ENCODE data around the gene EXOC3L4. TPM values are rescaled to one million over a fixed set of nuclear protein-coding genes. Genes with fewer than 3 reads are reported as not detected.

Gene EXOC3L4
- total RNA-seq, 3 donors from 2014 or later, result 16.7 to 29.1 (median 26.1) TPM

DNA sequence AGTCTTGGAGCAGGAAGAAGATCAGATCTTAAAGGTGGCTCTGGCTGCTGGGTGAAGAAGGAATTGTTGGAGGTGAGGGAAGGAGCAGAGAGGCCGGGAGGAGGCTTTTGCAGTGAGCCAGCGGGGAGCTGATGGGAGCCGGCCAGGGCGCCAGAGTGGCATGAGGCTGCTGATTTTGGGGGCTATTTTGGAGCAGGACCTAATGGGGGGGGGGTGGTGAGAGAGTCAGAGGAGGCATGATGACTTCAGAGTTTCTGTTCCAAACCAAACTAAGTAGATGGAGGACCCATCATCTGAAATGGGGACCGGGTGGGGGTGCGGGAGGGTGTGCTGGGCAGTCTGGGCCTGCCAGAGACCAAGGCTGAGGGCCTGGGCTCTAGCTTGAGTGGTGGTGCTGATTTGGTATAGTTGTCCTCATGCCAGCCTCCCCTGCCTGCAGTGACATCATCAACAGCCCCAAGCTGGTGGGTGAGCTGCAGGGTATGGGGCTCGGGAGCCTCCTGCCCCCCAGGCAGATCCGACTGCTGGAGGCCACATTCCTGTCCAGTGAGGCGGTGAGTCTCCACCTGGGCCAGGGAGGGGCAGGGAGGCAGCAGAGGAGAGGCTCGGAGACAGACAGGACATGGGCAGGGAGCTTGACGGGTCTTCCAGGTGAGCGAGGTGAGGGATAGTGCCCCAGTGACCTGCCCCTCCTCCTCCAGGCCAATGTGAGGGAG lies 34.9 kb downstream of the EXOC3L4 start:
- peaks cover 13% of the 10 kb centered on the region for H3K4me1 ChIP-seq (ENCODE audit: low read depth)
- TF ChIP-seq, protein P1, sequence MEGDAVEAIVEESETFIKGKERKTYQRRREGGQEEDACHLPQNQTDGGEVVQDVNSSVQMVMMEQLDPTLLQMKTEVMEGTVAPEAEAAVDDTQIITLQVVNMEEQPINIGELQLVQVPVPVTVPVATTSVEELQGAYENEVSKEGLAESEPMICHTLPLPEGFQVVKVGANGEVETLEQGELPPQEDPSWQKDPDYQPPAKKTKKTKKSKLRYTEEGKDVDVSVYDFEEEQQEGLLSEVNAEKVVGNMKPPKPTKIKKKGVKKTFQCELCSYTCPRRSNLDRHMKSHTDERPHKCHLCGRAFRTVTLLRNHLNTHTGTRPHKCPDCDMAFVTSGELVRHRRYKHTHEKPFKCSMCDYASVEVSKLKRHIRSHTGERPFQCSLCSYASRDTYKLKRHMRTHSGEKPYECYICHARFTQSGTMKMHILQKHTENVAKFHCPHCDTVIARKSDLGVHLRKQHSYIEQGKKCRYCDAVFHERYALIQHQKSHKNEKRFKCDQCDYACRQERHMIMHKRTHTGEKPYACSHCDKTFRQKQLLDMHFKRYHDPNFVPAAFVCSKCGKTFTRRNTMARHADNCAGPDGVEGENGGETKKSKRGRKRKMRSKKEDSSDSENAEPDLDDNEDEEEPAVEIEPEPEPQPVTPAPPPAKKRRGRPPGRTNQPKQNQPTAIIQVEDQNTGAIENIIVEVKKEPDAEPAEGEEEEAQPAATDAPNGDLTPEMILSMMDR (IDR thresholded peaks at IDR 0.05), result no peak
- ATAC-seq, result no peak
- DNase-seq, result no peak
- no peaks in the 10 kb centered on the region for H3K9me3 ChIP-seq
- no peak overlapping the region for H3K4me3 ChIP-seq
- H3K36me3 ChIP-seq (ENCODE audit: low read depth), result no peaks in the 10 kb centered on the region
- intact Hi-C loops (cut with DNase I, micrococcal nuclease), result no loop called here

DNA sequence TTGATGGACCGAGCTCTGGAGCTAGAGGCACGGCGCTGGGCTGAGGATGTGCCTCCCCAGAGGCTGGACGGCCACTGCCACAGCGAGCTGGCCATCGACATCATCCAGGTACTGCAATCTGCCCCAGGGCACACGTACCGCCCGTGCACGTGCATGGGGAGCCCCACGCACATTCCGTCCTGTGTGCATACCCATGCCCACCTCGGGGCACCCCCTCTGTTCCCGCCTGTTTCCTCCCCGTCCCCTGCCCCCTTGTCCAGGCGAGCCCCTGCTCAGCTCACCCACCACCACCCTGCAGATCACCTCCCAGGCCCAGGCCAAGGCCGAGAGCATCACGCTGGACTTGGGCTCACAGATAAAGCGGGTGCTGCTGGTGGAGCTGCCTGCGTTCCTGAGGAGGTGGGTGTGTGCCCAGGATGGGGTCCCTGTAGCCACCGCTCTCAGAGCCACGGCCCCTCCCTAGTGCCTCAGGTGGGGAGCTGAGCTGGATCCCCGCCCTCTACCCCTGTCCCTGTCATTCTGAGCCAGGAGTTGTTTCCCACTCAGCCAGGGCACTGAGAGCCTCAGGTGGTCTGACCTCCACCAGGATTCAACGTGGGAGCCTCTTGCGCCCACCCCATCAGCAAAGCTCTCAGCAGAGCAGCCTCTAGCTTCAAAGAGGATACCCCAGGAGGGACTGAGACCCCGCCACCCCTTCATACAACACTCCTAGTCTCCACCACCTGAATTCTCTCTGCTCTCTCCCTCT lies 35.7 kb downstream of the EXOC3L4 start:
- Histone ChIP-seq H3K9me3 (no peaks in the 10 kb centered on the region), H3K36me3 (ENCODE audit: low read depth) (no peaks in the 10 kb centered on the region), H3K4me1 (ENCODE audit: low read depth) (peaks cover 6% of the 10 kb centered on the region), H3K4me3 (no peak overlapping the region)
- DNase-seq (peak in 1 of 3 donors; percentile 46), ATAC-seq (no peak)
- intact Hi-C loops (cut with DNase I, micrococcal nuclease), result no loop called here
- TF ChIP-seq, protein P1 (IDR thresholded peaks at IDR 0.05), result no peak

DNA sequence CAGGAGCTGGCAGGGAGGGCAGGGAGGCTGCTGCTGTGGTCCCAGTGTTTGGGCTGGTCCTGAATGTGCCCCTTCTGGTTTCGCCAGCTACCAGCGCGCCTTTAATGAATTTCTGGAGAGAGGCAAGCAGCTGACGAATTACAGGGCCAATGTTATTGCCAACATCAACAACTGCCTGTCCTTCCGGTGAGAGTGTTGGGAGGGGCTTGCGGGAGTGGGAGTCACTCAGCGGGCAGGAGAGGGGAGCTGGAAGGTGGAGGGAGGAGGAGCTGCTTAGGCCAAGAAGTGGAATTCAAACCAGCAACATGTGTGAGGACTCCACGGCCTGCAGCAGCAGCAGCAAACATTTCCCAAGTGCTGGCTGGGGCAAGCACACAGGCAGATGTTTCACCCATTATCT lies 36.4 kb downstream of the EXOC3L4 start:
- DNase-seq, result no peak
- H3K36me3 ChIP-seq (ENCODE audit: low read depth), result no peaks in the 10 kb centered on the region
- peaks cover 6% of the 10 kb centered on the region for H3K4me1 ChIP-seq (ENCODE audit: low read depth)

DNA sequence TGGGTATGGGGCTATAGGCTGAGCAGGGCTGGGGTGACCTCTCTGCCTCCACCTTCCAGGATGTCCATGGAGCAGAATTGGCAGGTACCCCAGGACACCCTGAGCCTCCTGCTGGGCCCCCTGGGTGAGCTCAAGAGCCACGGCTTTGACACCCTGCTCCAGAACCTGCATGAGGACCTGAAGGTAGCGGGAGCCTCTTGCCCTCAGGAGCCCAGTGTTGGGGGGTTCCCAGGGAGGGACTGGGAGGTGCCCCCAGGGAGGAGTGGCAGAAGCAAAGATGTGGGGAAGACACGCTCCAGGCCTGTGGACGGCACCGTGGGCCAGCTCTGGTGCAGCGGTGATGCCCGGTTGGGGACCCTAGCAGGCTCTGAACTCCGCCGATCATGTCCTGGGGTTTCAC lies 37.1 kb downstream of the EXOC3L4 start:
- intact Hi-C loops (cut with DNase I, micrococcal nuclease), result no loop called here
- H3K4me3 ChIP-seq, result no peak overlapping the region
- peaks cover 5% of the 10 kb centered on the region for H3K4me1 ChIP-seq (ENCODE audit: low read depth)
- no peaks in the 10 kb centered on the region for H3K36me3 ChIP-seq (ENCODE audit: low read depth)
- no peak for ATAC-seq
- no peak for DNase-seq
- no peaks in the 10 kb centered on the region for H3K9me3 ChIP-seq
- TF ChIP-seq, protein P1 (IDR thresholded peaks at IDR 0.05), result no peak

More for the DNA sequence above, 36.4 kb downstream of the EXOC3L4 start:
- TF ChIP-seq, protein P1 (IDR thresholded peaks at IDR 0.05), result no peak
- intact Hi-C loops (cut with DNase I, micrococcal nuclease), result no loop called here
- no peak for ATAC-seq
- Histone ChIP-seq H3K4me3 (no peak overlapping the region), H3K9me3 (no peaks in the 10 kb centered on the region)

DNA sequence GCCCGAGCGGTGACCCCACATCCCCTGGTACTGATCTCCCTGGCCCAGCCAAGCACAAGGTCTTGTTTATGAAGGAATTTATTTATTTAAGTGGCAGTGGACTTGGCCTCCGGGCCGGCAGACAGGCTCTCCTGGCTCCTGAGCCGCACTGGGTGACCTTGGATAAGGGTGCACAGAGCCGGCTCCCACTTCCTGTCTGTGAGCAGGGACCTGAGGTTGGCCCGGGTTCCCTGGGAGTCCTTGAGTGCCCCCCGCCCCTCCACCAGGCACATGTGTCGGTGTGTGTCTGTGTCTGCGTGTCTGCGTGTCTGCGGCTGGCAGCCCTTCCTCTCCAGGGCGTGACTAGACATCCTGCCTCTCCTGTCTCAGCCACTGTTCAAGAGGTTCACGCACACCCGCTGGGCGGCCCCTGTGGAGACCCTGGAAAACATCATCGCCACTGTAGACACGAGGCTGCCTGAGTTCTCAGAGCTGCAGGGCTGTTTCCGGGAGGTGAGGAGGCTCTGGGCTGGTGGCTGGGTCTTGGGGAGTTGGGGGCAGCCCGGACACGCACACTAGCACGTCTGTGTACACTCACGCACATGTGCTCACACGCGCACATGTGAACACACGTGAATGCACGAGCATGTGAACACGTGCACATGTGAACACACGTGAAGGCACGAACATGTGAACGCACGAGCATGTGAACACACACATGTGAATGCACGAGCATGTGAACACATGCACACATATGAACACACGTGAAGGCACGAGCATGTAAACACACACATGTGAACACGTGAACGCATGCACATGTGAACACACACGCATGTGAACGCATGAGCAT lies 38.1 kb downstream of the EXOC3L4 start:
- no peaks in the 10 kb centered on the region for H3K9me3 ChIP-seq
- peaks cover 1% of the 10 kb centered on the region for H3K4me1 ChIP-seq (ENCODE audit: low read depth)
- DNase-seq (peak in 1 of 3 donors; percentile 28), ATAC-seq (no peak)
- H3K36me3 ChIP-seq (ENCODE audit: low read depth), result no peaks in the 10 kb centered on the region
- intact Hi-C loops (cut with DNase I, micrococcal nuclease), result no loop called here
- TF ChIP-seq, protein P1 (IDR thresholded peaks at IDR 0.05), result no peak
- no peak overlapping the region for H3K4me3 ChIP-seq
